Measurements from ENCODE around the gene CORO2A. TPM values are rescaled to one million over a fixed set of nuclear protein-coding genes. Genes with fewer than 3 reads are reported as not detected.

CORO2A gene
- 1.3 TPM in 2 replicates for total RNA-seq (2014; rRNA removed; shearing (Covaris generic))

- peak; percentile 76 for DNase-seq (ENCODE audit: low read depth)
These were observed at the start of gene CORO2A for GRCh38 chr9:98192503-98193335. Gene CORO2A, minus strand, starts transcription at chr9:98192637. Its CDS starts 34,977 bp downstream, at chr9:98157660.

GRCh38 chr9:98241357-98242300, 49.2 kb upstream of the CORO2A start:
- no peak for DNase-seq (ENCODE audit: low read depth)

- DNase-seq (ENCODE audit: low read depth): no peak
These were observed 48.0 kb upstream of the CORO2A start for GRCh38 chr9:98240475-98240874.

GRCh38 chr9:98236901-98237487, 44.6 kb upstream of the CORO2A start:
- no peak for DNase-seq (ENCODE audit: low read depth)

- DNase-seq (ENCODE audit: low read depth): no peak
These were observed 42.7 kb upstream of the CORO2A start for GRCh38 chr9:98235126-98235525.

GRCh38 chr9:98234245-98234825, 41.9 kb upstream of the CORO2A start:
- no peak for DNase-seq (ENCODE audit: low read depth)

GRCh38 chr9:98232926-98233325, 40.5 kb upstream of the CORO2A start:
- DNase-seq (ENCODE audit: low read depth): no peak

- DNase-seq (ENCODE audit: low read depth): peak; percentile 77
These were observed 39.5 kb upstream of the CORO2A start for GRCh38 chr9:98231770-98232478.

GRCh38 chr9:98230789-98231188, 38.4 kb upstream of the CORO2A start:
- no peak for DNase-seq (ENCODE audit: low read depth)

GRCh38 chr9:98230304-98230703, 37.9 kb upstream of the CORO2A start:
- no peak for DNase-seq (ENCODE audit: low read depth)

GRCh38 chr9:98229620-98230019, 37.2 kb upstream of the CORO2A start:
- no peak for DNase-seq (ENCODE audit: low read depth)

GRCh38 chr9:98229090-98229395, 36.6 kb upstream of the CORO2A start:
- DNase-seq (ENCODE audit: low read depth): no peak

GRCh38 chr9:98228392-98229089, 36.1 kb upstream of the CORO2A start:
- DNase-seq (ENCODE audit: low read depth): no peak

- DNase-seq (ENCODE audit: low read depth): no peak
These were observed 35.4 kb upstream of the CORO2A start for GRCh38 chr9:98227883-98228282.

GRCh38 chr9:98226957-98227356, 34.5 kb upstream of the CORO2A start:
- no peak for DNase-seq (ENCODE audit: low read depth)

- DNase-seq (ENCODE audit: low read depth): no peak
These were observed 34.1 kb upstream of the CORO2A start for GRCh38 chr9:98226516-98226915.

GRCh38 chr9:98225015-98225442, 32.6 kb upstream of the CORO2A start:
- no peak for DNase-seq (ENCODE audit: low read depth)

- DNase-seq (ENCODE audit: low read depth): peak; percentile 98
These were observed 30.7 kb upstream of the CORO2A start for GRCh38 chr9:98222885-98223691.

- DNase-seq (ENCODE audit: low read depth): no peak
These were observed 28.5 kb upstream of the CORO2A start for GRCh38 chr9:98220911-98221310.

All from RPMI7951 (cell line).